PC-3 (cell line): Measurements from ENCODE around the gene EBP. TPM values are rescaled to one million over a fixed set of nuclear protein-coding genes. Genes with fewer than 3 reads are reported as not detected.
A peak's percentile ranks its signal among the peaks of the same experiment; 100 is the strongest.

Experiments used
- ATAC-seq: fragments of 200-7000 bp; cut with Tn5 transposase; 2 replicates; pipeline ENCODE4 v1.9.1; 2020; ENCODE audit warnings: mild to moderate bottlenecking, moderate library complexity
- BruUV-seq: library from RNA; stranded (reverse); fragments of 400-500 nt; replicated peaks from 2 replicates; lab custom pipeline; 2021; lab: Mats Ljungman, UMichigan
- CTCF ChIA-PET: fragments of 300-600 bp; sonication (Branson Sonifier 250); formaldehyde crosslinking; loops from one replicate; lab custom pipeline; 2022; ENCODE audit warnings: antibody characterized with exemption; lab: Charles Lee
- POLR2A ChIA-PET: fragments of 300-600 bp; sonication (Branson Sonifier 250); formaldehyde crosslinking; loops from one replicate; lab custom pipeline; 2022; ENCODE audit warnings: antibody characterized with exemption; ENCODE audit not compliant: unreplicated experiment; lab: Charles Lee
- DNase-seq: peaks from one replicate; pipeline ENCODE4 v3.0.0-alpha.2; 2015
- H2AFZ ChIP-seq: fragments of 300-600 bp; sonication (generic); 2 replicates; pipeline ENCODE4 v1.6.0; 2016; ENCODE audit warnings: antibody characterized with exemption, low read length
- H3F3A ChIP-seq: fragments of 300-600 bp; sonication (generic); one replicate; pipeline ENCODE4 v1.6.0; 2017; ENCODE audit warnings: antibody characterized with exemption, low read length, control low read depth, mild to moderate bottlenecking; ENCODE audit not compliant: unreplicated experiment
- H3K27ac ChIP-seq: fragments of 300-600 bp; sonication (generic); 2 replicates; pipeline ENCODE4 v1.5.1; 2016; ENCODE audit warnings: mild to moderate bottlenecking, low read length
- H3K27me3 ChIP-seq: fragments of 300-600 bp; sonication (generic); 2 replicates; pipeline ENCODE4 v1.6.1; 2016; ENCODE audit warnings: low read length, mixed read lengths
- H3K36me3 ChIP-seq: fragments of 300-600 bp; sonication (generic); 2 replicates; pipeline ENCODE4 v1.6.1; 2016; ENCODE audit warnings: low read depth, mixed run types, low read length, mixed read lengths
- H3K4me1 ChIP-seq: fragments of 300-600 bp; sonication (generic); 2 replicates; pipeline ENCODE4 v1.5.1; 2016; ENCODE audit warnings: low read length; ENCODE audit not compliant: insufficient read depth
- H3K4me2 ChIP-seq: fragments of 300-600 bp; sonication (generic); 2 replicates; pipeline ENCODE4 v1.6.0; 2016; ENCODE audit warnings: low read length
- H3K4me3 ChIP-seq: fragments of 300-600 bp; sonication (generic); 2 replicates; pipeline ENCODE4 v1.5.1; 2016; ENCODE audit warnings: mild to moderate bottlenecking, low read length, mixed read lengths
- H3K79me2 ChIP-seq: fragments of 300-600 bp; sonication (generic); 2 replicates; pipeline ENCODE4 v1.6.1; 2017; ENCODE audit warnings: low read length, mixed read lengths
- H3K9ac ChIP-seq: fragments of 300-600 bp; sonication (generic); 2 replicates; pipeline ENCODE4 v1.6.0; 2016; ENCODE audit warnings: mild to moderate bottlenecking, low read length
- H3K9me2 ChIP-seq: fragments of 300-600 bp; sonication (generic); replicated peaks from 2 replicates; pipeline ENCODE4 v1.6.1; 2016; ENCODE audit warnings: mixed run types, low read length, mixed read lengths
- H3K9me3 ChIP-seq: fragments of 300-600 bp; sonication (generic); 2 replicates; pipeline ENCODE4 v1.6.1; 2016; ENCODE audit warnings: low read length, mixed read lengths
- H4K20me1 ChIP-seq: fragments of 300-600 bp; sonication (generic); 2 replicates; pipeline ENCODE4 v1.6.1; 2016; ENCODE audit warnings: low read length, mixed read lengths
- EZH2 ChIP-seq: fragments of 300-600 bp; sonication (generic); IDR thresholded peaks from one replicate; pipeline ENCODE4 v1.6.1; 2017; ENCODE audit warnings: antibody characterized with exemption, mild to moderate bottlenecking, low read length; ENCODE audit not compliant: unreplicated experiment
- EZH2phosphoT487 ChIP-seq: fragments of 300-600 bp; sonication (generic); IDR thresholded peaks from 2 replicates; pipeline ENCODE4 v1.6.1; 2018; ENCODE audit warnings: mild to moderate bottlenecking, antibody characterized with exemption, low read length, borderline replicate concordance
- intact Hi-C: fragments of 100-400 bp; cut with micrococcal nuclease; formaldehyde crosslinking; loops from 2 replicates; pipeline ENCODE4 v1.9.0; 2023
- total RNA-seq: library from RNA; depleted of rRNA; stranded (reverse); fragments of >200 nt; gene quantifications from 2 replicates; pipeline ENCODE4 v1.2.3, GENCODE V29; 2014
- TF ChIP-seq, protein P1 (sequence below): fragments of 300-600 bp; sonication (generic); conservative IDR thresholded peaks from 2 replicates; pipeline ENCODE4 v1.5.1; 2017; ENCODE audit warnings: antibody characterized with exemption, low read depth, mild to moderate bottlenecking, low read length

The EBP gene
- total RNA-seq, 1 experiment from 2014 or later: 307 TPM

DNA sequence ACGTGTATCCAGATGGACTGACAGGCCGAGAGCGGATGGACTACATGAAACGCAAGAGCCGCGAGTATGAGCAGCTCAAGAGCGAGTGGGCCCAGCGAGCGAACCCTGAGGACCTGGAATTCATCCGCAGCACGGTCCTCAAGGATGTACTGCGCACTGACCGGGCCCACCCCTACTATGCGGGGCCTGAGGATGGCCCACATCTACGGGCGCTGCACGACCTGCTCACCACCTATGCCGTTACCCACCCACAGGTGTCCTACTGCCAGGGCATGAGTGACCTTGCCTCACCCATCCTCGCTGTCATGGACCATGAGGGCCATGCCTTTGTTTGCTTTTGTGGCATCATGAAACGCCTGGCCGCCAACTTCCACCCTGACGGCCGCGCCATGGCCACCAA lies 38.0 kb downstream of the EBP start:
- Histone ChIP-seq H3K27me3 (no peaks in the 10 kb centered on the region), H3F3A (no peaks in the 10 kb centered on the region), H3K4me1 (peaks cover 4% of the 10 kb centered on the region; the same call in 1 of the 2 replicates), H3K9me3 (no peaks in the 10 kb centered on the region), H3K9me2 (no peaks in the 10 kb centered on the region), H3K4me3 (no peak overlapping the region), H3K79me2 (no peaks in the 10 kb centered on the region), H4K20me1 (no peaks in the 10 kb centered on the region), H3K4me2 (no peak overlapping the region), H3K36me3 (peaks cover 22% of the 10 kb centered on the region), H2AFZ (no peak overlapping the region), H3K9ac (no peak overlapping the region), H3K27ac (no peak overlapping the region)
- DNase-seq (no peak), ATAC-seq (no peak)
- intact Hi-C loops: no loop called here
- CTCF ChIA-PET: no interaction called here
- POLR2A ChIA-PET: no interaction called here
- BruUV-seq: TSS peak; percentile 20
- TF ChIP-seq EZH2: no peak
- no peak for TF ChIP-seq EZH2phosphoT487
- TF ChIP-seq, protein P1, sequence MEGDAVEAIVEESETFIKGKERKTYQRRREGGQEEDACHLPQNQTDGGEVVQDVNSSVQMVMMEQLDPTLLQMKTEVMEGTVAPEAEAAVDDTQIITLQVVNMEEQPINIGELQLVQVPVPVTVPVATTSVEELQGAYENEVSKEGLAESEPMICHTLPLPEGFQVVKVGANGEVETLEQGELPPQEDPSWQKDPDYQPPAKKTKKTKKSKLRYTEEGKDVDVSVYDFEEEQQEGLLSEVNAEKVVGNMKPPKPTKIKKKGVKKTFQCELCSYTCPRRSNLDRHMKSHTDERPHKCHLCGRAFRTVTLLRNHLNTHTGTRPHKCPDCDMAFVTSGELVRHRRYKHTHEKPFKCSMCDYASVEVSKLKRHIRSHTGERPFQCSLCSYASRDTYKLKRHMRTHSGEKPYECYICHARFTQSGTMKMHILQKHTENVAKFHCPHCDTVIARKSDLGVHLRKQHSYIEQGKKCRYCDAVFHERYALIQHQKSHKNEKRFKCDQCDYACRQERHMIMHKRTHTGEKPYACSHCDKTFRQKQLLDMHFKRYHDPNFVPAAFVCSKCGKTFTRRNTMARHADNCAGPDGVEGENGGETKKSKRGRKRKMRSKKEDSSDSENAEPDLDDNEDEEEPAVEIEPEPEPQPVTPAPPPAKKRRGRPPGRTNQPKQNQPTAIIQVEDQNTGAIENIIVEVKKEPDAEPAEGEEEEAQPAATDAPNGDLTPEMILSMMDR: no peak

DNA sequence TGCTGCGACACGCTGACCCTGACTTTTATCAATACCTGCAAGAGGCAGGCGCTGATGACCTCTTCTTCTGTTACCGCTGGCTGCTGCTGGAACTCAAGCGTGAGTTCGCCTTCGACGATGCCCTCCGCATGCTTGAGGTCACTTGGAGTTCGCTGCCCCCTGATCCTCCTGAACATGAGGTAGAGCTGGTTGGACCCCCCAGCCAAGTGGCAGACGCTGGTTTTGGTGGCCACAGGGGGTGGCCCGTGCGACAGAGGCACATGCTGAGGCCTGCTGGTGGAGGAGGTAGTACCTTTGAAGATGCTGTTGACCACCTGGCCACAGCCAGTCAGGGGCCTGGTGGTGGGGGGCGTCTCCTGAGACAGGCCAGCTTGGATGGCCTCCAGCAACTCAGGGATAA lies 38.4 kb downstream of the EBP start:
- Histone ChIP-seq H3K4me3 (no peak overlapping the region), H3K9me2 (no peaks in the 10 kb centered on the region), H3K9me3 (no peaks in the 10 kb centered on the region), H4K20me1 (no peaks in the 10 kb centered on the region), H3K27ac (no peak overlapping the region), H3K27me3 (no peaks in the 10 kb centered on the region), H3F3A (no peaks in the 10 kb centered on the region), H3K4me1 (peaks cover 4% of the 10 kb centered on the region; the same call in 1 of the 2 replicates), H2AFZ (no peak overlapping the region), H3K4me2 (no peak overlapping the region), H3K79me2 (no peaks in the 10 kb centered on the region), H3K9ac (no peak overlapping the region), H3K36me3 (peaks cover 17% of the 10 kb centered on the region)
- ATAC-seq: no peak
- DNase-seq: no peak
- ChIA-PET POLR2A (no interaction called here), CTCF (no interaction called here)
- TF ChIP-seq EZH2phosphoT487: no peak
- TF ChIP-seq, protein P1: no peak
- no peak for TF ChIP-seq EZH2
- intact Hi-C loops: no loop called here
- BruUV-seq: no TSS peak

- Histone ChIP-seq H3K27me3 (no peaks in the 10 kb centered on the region), H2AFZ (no peak overlapping the region), H3K9me3 (no peaks in the 10 kb centered on the region), H4K20me1 (no peaks in the 10 kb centered on the region), H3K27ac (no peak overlapping the region), H3K36me3 (peaks cover 16% of the 10 kb centered on the region), H3K9me2 (no peaks in the 10 kb centered on the region), H3K79me2 (no peaks in the 10 kb centered on the region), H3K4me3 (no peak overlapping the region), H3K4me1 (peaks cover 4% of the 10 kb centered on the region; the same call in 1 of the 2 replicates), H3K4me2 (no peak overlapping the region), H3K9ac (no peak overlapping the region), H3F3A (no peaks in the 10 kb centered on the region)
- ChIA-PET POLR2A (no interaction called here), CTCF (no interaction called here)
- DNase-seq (no peak), ATAC-seq (no peak)
- no TSS peak for BruUV-seq
- intact Hi-C loops: no loop called here
- TF ChIP-seq EZH2phosphoT487: no peak
- TF ChIP-seq EZH2: no peak
- TF ChIP-seq, protein P1: no peak
Observed at GRCh38 chrX:48560681-48561080, 39.1 kb downstream of the EBP start.
